ENCODE results near the gene CABP4.

- TF ChIP-seq, protein P1, sequence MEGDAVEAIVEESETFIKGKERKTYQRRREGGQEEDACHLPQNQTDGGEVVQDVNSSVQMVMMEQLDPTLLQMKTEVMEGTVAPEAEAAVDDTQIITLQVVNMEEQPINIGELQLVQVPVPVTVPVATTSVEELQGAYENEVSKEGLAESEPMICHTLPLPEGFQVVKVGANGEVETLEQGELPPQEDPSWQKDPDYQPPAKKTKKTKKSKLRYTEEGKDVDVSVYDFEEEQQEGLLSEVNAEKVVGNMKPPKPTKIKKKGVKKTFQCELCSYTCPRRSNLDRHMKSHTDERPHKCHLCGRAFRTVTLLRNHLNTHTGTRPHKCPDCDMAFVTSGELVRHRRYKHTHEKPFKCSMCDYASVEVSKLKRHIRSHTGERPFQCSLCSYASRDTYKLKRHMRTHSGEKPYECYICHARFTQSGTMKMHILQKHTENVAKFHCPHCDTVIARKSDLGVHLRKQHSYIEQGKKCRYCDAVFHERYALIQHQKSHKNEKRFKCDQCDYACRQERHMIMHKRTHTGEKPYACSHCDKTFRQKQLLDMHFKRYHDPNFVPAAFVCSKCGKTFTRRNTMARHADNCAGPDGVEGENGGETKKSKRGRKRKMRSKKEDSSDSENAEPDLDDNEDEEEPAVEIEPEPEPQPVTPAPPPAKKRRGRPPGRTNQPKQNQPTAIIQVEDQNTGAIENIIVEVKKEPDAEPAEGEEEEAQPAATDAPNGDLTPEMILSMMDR (IDR thresholded peaks at IDR 0.05), result no peak
- no peak for TF ChIP-seq POLR2A (IDR thresholded peaks at IDR 0.05)
- TF ChIP-seq POLR2AphosphoS5 (IDR thresholded peaks at IDR 0.05), result no peak
These were observed 31.5 kb downstream of the CABP4 start for GRCh38 chr11:67486481-67487195.
